Immature natural killer cell (primary cell): Measurements from ENCODE around the gene KCNJ11. TPM values are rescaled to one million over a fixed set of nuclear protein-coding genes. Genes with fewer than 3 reads are reported as not detected.
"Not testable (repeated sequence)": the region's sequence is repeated elsewhere in the genome, so short reads cannot be mapped to it uniquely, and the experiment has no call there.

Experiments
- DNase-seq, 3 donors: peaks; one replicate each; pipeline ENCODE4 v3.0.0; 2022; ENCODE audit warnings: mixed read lengths in 1 of 3
- H3K27ac Mint-ChIP-seq, 6 donors: one replicate each; pipeline ENCODE4 v1.8.0; 2020; ENCODE audit warnings: mixed read lengths in 6 of 6, mild to moderate bottlenecking in 5 of 6, inconsistent platforms in 4 of 6, moderate library complexity in 3 of 6
- H3K27me3 Mint-ChIP-seq, 3 donors: one replicate each; pipeline ENCODE4 v1.8.0; 2020 to 2021; ENCODE audit warnings: low read depth in 3 of 3, mild to moderate bottlenecking in 3 of 3, mixed read lengths in 3 of 3, moderate library complexity in 3 of 3, inconsistent platforms in 1 of 3
- H3K36me3 Mint-ChIP-seq, 3 donors: one replicate each; pipeline ENCODE4 v1.8.0; 2020; ENCODE audit warnings: mixed read lengths in 3 of 3, inconsistent platforms in 2 of 3, mild to moderate bottlenecking in 2 of 3
- H3K4me1 Mint-ChIP-seq, 2 donors: one replicate each; pipeline ENCODE4 v1.8.0; 2020; ENCODE audit warnings: inconsistent platforms in 2 of 2, mild to moderate bottlenecking in 2 of 2, mixed read lengths in 2 of 2, moderate library complexity in 1 of 2
- H3K4me3 Mint-ChIP-seq, 5 donors: one replicate each; pipeline ENCODE4 v1.8.0; 2020; ENCODE audit warnings: mild to moderate bottlenecking in 5 of 5, mixed read lengths in 5 of 5, inconsistent platforms in 3 of 5, moderate library complexity in 3 of 5
- H3K9me3 Mint-ChIP-seq, 6 donors: one replicate each; pipeline ENCODE4 v1.8.0; 2020; ENCODE audit warnings: mild to moderate bottlenecking in 6 of 6, mixed read lengths in 6 of 6, inconsistent platforms in 4 of 6, moderate library complexity in 3 of 6
- polyA plus RNA-seq, 3 donors: library from polyadenylated mRNA; unstranded; fragments of 300-500 nt; fragmentation: Illumina TruSeq; gene quantifications; one replicate each; pipeline ENCODE4 v1.2.3, GENCODE V29; 2021

KCNJ11 gene
- not detected for polyA plus RNA-seq

GRCh38 chr11:17388609-17389210 is at the start of gene KCNJ11:
KCNJ11 (minus strand) TSS chr11:17388659; CDS start chr11:17388091, 568 bp downstream.
- Mint-ChIP-seq H3K4me3 (peak within 1 kb of the TSS; percentile 74 to 86 (median 83)), H3K27ac (peak within 1 kb of the TSS in 4 of 6 donors; percentile 31 to 69 (median 42)), H3K9me3 (no peaks in the 10 kb centered on the region), H3K27me3 (peaks cover 0 to 1% (median 0%) of the 10 kb centered on the region in 3 donors), H3K4me1 (peaks cover 5 to 9% of the 10 kb centered on the region in 2 donors), H3K36me3 (no peaks in the 10 kb centered on the region)
- DNase-seq = no peak

- peaks cover 0 to 1% (median 0%) of the 10 kb centered on the region in 6 donors for H3K9me3 Mint-ChIP-seq
- H3K27me3 Mint-ChIP-seq = peaks cover 4 to 11% (median 4%) of the 10 kb centered on the region in 3 donors
- no peaks in the 10 kb centered on the region for H3K4me1 Mint-ChIP-seq
- no peak overlapping the region for H3K27ac Mint-ChIP-seq
- no peak overlapping the region for H3K4me3 Mint-ChIP-seq
- no peak for DNase-seq
- no peaks in the 10 kb centered on the region for H3K36me3 Mint-ChIP-seq
Measured at GRCh38 chr11:17437366-17437765, 48.9 kb upstream of the KCNJ11 start.

- no peak for DNase-seq
- no peaks in the 10 kb centered on the region for H3K36me3 Mint-ChIP-seq
- no peak overlapping the region for H3K27ac Mint-ChIP-seq
- peaks cover 0 to 6% (median 5%) of the 10 kb centered on the region in 3 donors for H3K27me3 Mint-ChIP-seq
- no peaks in the 10 kb centered on the region for H3K4me1 Mint-ChIP-seq
- H3K4me3 Mint-ChIP-seq = no peak overlapping the region
- no peaks in the 10 kb centered on the region for H3K9me3 Mint-ChIP-seq
Measured at GRCh38 chr11:17434108-17434507, 45.6 kb upstream of the KCNJ11 start.

GRCh38 chr11:17432002-17432401 is 43.5 kb upstream of the KCNJ11 start:
- no peak for DNase-seq
- no peak overlapping the region for H3K4me3 Mint-ChIP-seq
- H3K27me3 Mint-ChIP-seq = peaks cover 3 to 5% (median 5%) of the 10 kb centered on the region in 3 donors
- H3K36me3 Mint-ChIP-seq = no peaks in the 10 kb centered on the region
- H3K27ac Mint-ChIP-seq = no peak overlapping the region
- no peaks in the 10 kb centered on the region for H3K9me3 Mint-ChIP-seq
- no peaks in the 10 kb centered on the region for H3K4me1 Mint-ChIP-seq

GRCh38 chr11:17431139-17431538 is 42.7 kb upstream of the KCNJ11 start:
- DNase-seq = no peak
- H3K4me3 Mint-ChIP-seq = no peak overlapping the region
- H3K9me3 Mint-ChIP-seq = no peaks in the 10 kb centered on the region
- H3K4me1 Mint-ChIP-seq = no peaks in the 10 kb centered on the region
- peaks cover 3 to 5% (median 4%) of the 10 kb centered on the region in 3 donors for H3K27me3 Mint-ChIP-seq
- H3K27ac Mint-ChIP-seq = no peak overlapping the region
- no peaks in the 10 kb centered on the region for H3K36me3 Mint-ChIP-seq

GRCh38 chr11:17430616-17431015 is 42.2 kb upstream of the KCNJ11 start:
- H3K4me3 Mint-ChIP-seq = no peak overlapping the region
- peaks cover 3 to 6% (median 5%) of the 10 kb centered on the region in 3 donors for H3K27me3 Mint-ChIP-seq
- H3K27ac Mint-ChIP-seq = no peak overlapping the region

GRCh38 chr11:17428925-17429324 is 40.5 kb upstream of the KCNJ11 start:
- Mint-ChIP-seq H3K27ac (no peak overlapping the region), H3K9me3 (no peaks in the 10 kb centered on the region), H3K4me1 (no peaks in the 10 kb centered on the region), H3K4me3 (no peak overlapping the region), H3K27me3 (peaks cover 3% of the 10 kb centered on the region in 3 donors), H3K36me3 (no peaks in the 10 kb centered on the region)
- DNase-seq = no peak

More at GRCh38 chr11:17430616-17431015, 42.2 kb upstream of the KCNJ11 start:
- Mint-ChIP-seq H3K36me3 (no peaks in the 10 kb centered on the region), H3K4me1 (no peaks in the 10 kb centered on the region), H3K9me3 (no peaks in the 10 kb centered on the region)
- no peak for DNase-seq

- H3K4me1 Mint-ChIP-seq = no peaks in the 10 kb centered on the region
- no peaks in the 10 kb centered on the region for H3K9me3 Mint-ChIP-seq
- no peak overlapping the region for H3K4me3 Mint-ChIP-seq
- no peak overlapping the region for H3K27ac Mint-ChIP-seq
- H3K27me3 Mint-ChIP-seq = peaks cover 3 to 4% (median 3%) of the 10 kb centered on the region in 3 donors
- no peak for DNase-seq
- H3K36me3 Mint-ChIP-seq = no peaks in the 10 kb centered on the region
Measured at GRCh38 chr11:17428261-17428660, 39.8 kb upstream of the KCNJ11 start.

GRCh38 chr11:17426233-17426632 is 37.8 kb upstream of the KCNJ11 start:
- H3K36me3 Mint-ChIP-seq, H3K9me3 Mint-ChIP-seq, H3K4me1 Mint-ChIP-seq, H3K27me3 Mint-ChIP-seq, H3K27ac Mint-ChIP-seq, H3K4me3 Mint-ChIP-seq, DNase-seq: not testable (repeated sequence)

- Mint-ChIP-seq H3K36me3 (no peaks in the 10 kb centered on the region), H3K27ac (no peak overlapping the region), H3K9me3 (no peaks in the 10 kb centered on the region), H3K4me3 (no peak overlapping the region), H3K4me1 (no peaks in the 10 kb centered on the region), H3K27me3 (peaks cover 3 to 13% (median 4%) of the 10 kb centered on the region in 3 donors)
- DNase-seq = no peak
Measured at GRCh38 chr11:17423533-17424310, 35.3 kb upstream of the KCNJ11 start.

GRCh38 chr11:17421781-17422180 is 33.3 kb upstream of the KCNJ11 start:
- Mint-ChIP-seq H3K9me3 (no peaks in the 10 kb centered on the region), H3K4me3 (no peak overlapping the region), H3K27ac (no peak overlapping the region), H3K27me3 (peaks cover 0 to 13% (median 4%) of the 10 kb centered on the region in 3 donors), H3K36me3 (no peaks in the 10 kb centered on the region), H3K4me1 (no peaks in the 10 kb centered on the region)
- DNase-seq = no peak

GRCh38 chr11:17418444-17419081 is 30.1 kb upstream of the KCNJ11 start:
- Mint-ChIP-seq H3K4me3 (no peak overlapping the region), H3K9me3 (no peaks in the 10 kb centered on the region), H3K36me3 (no peaks in the 10 kb centered on the region), H3K27me3 (peaks cover 0 to 10% (median 4%) of the 10 kb centered on the region in 3 donors), H3K4me1 (no peaks in the 10 kb centered on the region), H3K27ac (no peak overlapping the region)
- DNase-seq = no peak

- DNase-seq = no peak
- H3K27ac Mint-ChIP-seq = no peak overlapping the region
- no peaks in the 10 kb centered on the region for H3K4me1 Mint-ChIP-seq
- peaks cover 0 to 2% (median 0%) of the 10 kb centered on the region in 6 donors for H3K9me3 Mint-ChIP-seq
- H3K4me3 Mint-ChIP-seq = no peak overlapping the region
- H3K27me3 Mint-ChIP-seq = peaks cover 1 to 8% (median 4%) of the 10 kb centered on the region in 3 donors
- no peaks in the 10 kb centered on the region for H3K36me3 Mint-ChIP-seq
Measured at GRCh38 chr11:17416492-17416891, 28.0 kb upstream of the KCNJ11 start.

- Mint-ChIP-seq H3K27ac (no peak overlapping the region), H3K27me3 (peaks cover 2 to 4% (median 4%) of the 10 kb centered on the region in 3 donors), H3K4me3 (no peak overlapping the region), H3K9me3 (peaks cover 0 to 2% (median 0%) of the 10 kb centered on the region in 6 donors), H3K4me1 (no peaks in the 10 kb centered on the region), H3K36me3 (no peaks in the 10 kb centered on the region)
- DNase-seq = no peak
Measured at GRCh38 chr11:17415523-17416104, 27.2 kb upstream of the KCNJ11 start.
